GM21367 (cell line): Measurements from ENCODE around the gene PTGER4.
"Not testable (repeated sequence)": the region's sequence is repeated elsewhere in the genome, so short reads cannot be mapped to it uniquely, and the experiment has no call there.

ENCODE experiments used
- ATAC-seq: cut with Tn5 transposase; IDR thresholded peaks from one replicate; pipeline ENCODE4 v1.9.1; 2021; ENCODE audit not compliant: unreplicated experiment

Gene PTGER4

GRCh38 chr5:40679913-40680681 is at the start of gene PTGER4:
TSS of gene PTGER4 (plus strand) at chr5:40679915. CDS start at chr5:40680994, 1,079 bp downstream.
- ATAC-seq = peak; percentile 24

GRCh38 chr5:40630126-40630525 is 49.6 kb upstream of the PTGER4 start:
- no peak for ATAC-seq

- no peak for ATAC-seq
Observed at GRCh38 chr5:40631236-40631635, 48.5 kb upstream of the PTGER4 start.

GRCh38 chr5:40634154-40634553 is 45.6 kb upstream of the PTGER4 start:
- ATAC-seq = no peak

GRCh38 chr5:40634593-40634992 is 45.1 kb upstream of the PTGER4 start:
- no peak for ATAC-seq

GRCh38 chr5:40639531-40639930 is 40.2 kb upstream of the PTGER4 start:
- not testable (repeated sequence) for ATAC-seq

GRCh38 chr5:40646266-40646665 is 33.4 kb upstream of the PTGER4 start:
- ATAC-seq = no peak

- no peak for ATAC-seq
Observed at GRCh38 chr5:40648150-40648549, 31.6 kb upstream of the PTGER4 start.

GRCh38 chr5:40649463-40650030 is 30.2 kb upstream of the PTGER4 start:
- ATAC-seq = no peak

GRCh38 chr5:40651201-40651600 is 28.5 kb upstream of the PTGER4 start:
- ATAC-seq = no peak

GRCh38 chr5:40652441-40653220 is 27.1 kb upstream of the PTGER4 start:
- ATAC-seq = no peak

- ATAC-seq = no peak
Observed at GRCh38 chr5:40653221-40654022, 26.3 kb upstream of the PTGER4 start.

GRCh38 chr5:40654377-40654991 is 25.2 kb upstream of the PTGER4 start:
- no peak for ATAC-seq

GRCh38 chr5:40655138-40655537 is 24.6 kb upstream of the PTGER4 start:
- ATAC-seq = no peak

GRCh38 chr5:40656091-40656490 is 23.6 kb upstream of the PTGER4 start:
- not testable (repeated sequence) for ATAC-seq

- no peak for ATAC-seq
Observed at GRCh38 chr5:40656766-40657165, 22.9 kb upstream of the PTGER4 start.

- ATAC-seq = no peak
Observed at GRCh38 chr5:40660751-40661150, 19.0 kb upstream of the PTGER4 start.

- ATAC-seq = no peak
Observed at GRCh38 chr5:40665635-40666298, 13.9 kb upstream of the PTGER4 start.

- ATAC-seq = no peak
Observed at GRCh38 chr5:40666657-40667056, 13.1 kb upstream of the PTGER4 start.

- no peak for ATAC-seq
Observed at GRCh38 chr5:40667161-40667663, 12.5 kb upstream of the PTGER4 start.
